ENCODE results near the gene MAPK4.

MAPK4 gene

DNA sequence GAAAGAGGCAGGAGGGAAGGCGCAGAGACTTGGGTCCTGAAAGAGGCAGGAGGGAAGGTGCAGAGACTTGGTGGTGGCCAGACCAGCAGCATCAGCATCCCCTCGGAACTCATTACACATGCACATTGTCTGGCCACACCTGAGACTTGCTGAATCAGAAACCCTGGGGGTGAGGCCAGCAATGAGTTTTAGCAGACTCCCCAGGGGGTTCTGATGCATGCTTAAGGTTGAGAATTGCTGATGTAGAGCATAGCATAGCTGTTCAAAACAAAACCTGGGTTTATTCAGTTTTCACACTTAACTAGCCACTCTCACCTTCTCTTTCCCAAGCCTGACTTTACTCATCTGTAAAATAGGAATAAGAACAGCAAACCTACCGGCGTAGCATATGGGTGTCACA lies 137.0 kb downstream of the MAPK4 start:
- no peak overlapping the region for H3K27ac ChIP-seq (replicated peaks)
- no peak for DNase-seq (ENCODE audit: low read depth in 1 of 2, low spot score in 1 of 2)
- TF ChIP-seq, protein P1, sequence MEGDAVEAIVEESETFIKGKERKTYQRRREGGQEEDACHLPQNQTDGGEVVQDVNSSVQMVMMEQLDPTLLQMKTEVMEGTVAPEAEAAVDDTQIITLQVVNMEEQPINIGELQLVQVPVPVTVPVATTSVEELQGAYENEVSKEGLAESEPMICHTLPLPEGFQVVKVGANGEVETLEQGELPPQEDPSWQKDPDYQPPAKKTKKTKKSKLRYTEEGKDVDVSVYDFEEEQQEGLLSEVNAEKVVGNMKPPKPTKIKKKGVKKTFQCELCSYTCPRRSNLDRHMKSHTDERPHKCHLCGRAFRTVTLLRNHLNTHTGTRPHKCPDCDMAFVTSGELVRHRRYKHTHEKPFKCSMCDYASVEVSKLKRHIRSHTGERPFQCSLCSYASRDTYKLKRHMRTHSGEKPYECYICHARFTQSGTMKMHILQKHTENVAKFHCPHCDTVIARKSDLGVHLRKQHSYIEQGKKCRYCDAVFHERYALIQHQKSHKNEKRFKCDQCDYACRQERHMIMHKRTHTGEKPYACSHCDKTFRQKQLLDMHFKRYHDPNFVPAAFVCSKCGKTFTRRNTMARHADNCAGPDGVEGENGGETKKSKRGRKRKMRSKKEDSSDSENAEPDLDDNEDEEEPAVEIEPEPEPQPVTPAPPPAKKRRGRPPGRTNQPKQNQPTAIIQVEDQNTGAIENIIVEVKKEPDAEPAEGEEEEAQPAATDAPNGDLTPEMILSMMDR (IDR thresholded peaks at IDR 0.05; ENCODE audit: insufficient read depth, low read length): no peak
- TF ChIP-seq SPI1 (IDR thresholded peaks at IDR 0.05; ENCODE audit: borderline replicate concordance, low read depth) (no peak), REST (IDR thresholded peaks at IDR 0.05; ENCODE audit: insufficient replicate concordance, low read depth) (no peak), GABPA (IDR thresholded peaks at IDR 0.05; ENCODE audit: low read depth) (no peak), POLR2AphosphoS5 (IDR thresholded peaks at IDR 0.05; ENCODE audit: low read depth) (no peak)
- H3K27me3 ChIP-seq (ENCODE audit: insufficient read depth, poor library complexity, severe bottlenecking): no peaks in the 10 kb centered on the region
- no peak overlapping the region for H3K4me3 ChIP-seq (replicated peaks; ENCODE audit: insufficient read depth, low read length)

- no peak for TF ChIP-seq POLR2AphosphoS5 (IDR thresholded peaks at IDR 0.05; ENCODE audit: low read depth)
- H3K4me3 ChIP-seq (replicated peaks; ENCODE audit: insufficient read depth, low read length): no peak overlapping the region
- H3K27me3 ChIP-seq (ENCODE audit: insufficient read depth, poor library complexity, severe bottlenecking): no peaks in the 10 kb centered on the region
- H3K27ac ChIP-seq (replicated peaks): no peak overlapping the region
- no peak for DNase-seq (ENCODE audit: low read depth in 1 of 2, low spot score in 1 of 2)
Observed at GRCh38 chr18:50697509-50697908, 137.6 kb downstream of the MAPK4 start.

GRCh38 chr18:50700245-50701165 lies 140.6 kb downstream of the MAPK4 start:
- no peak overlapping the region for H3K4me3 ChIP-seq (replicated peaks; ENCODE audit: insufficient read depth, low read length)
- no peak overlapping the region for H3K27ac ChIP-seq (replicated peaks)
- no peak for DNase-seq (ENCODE audit: low read depth in 1 of 2, low spot score in 1 of 2)
- H3K27me3 ChIP-seq (ENCODE audit: insufficient read depth, poor library complexity, severe bottlenecking): no peaks in the 10 kb centered on the region
- TF ChIP-seq SPI1 (IDR thresholded peaks at IDR 0.05; ENCODE audit: borderline replicate concordance, low read depth) (no peak), GABPA (IDR thresholded peaks at IDR 0.05; ENCODE audit: low read depth) (no peak), POLR2AphosphoS5 (IDR thresholded peaks at IDR 0.05; ENCODE audit: low read depth) (no peak), REST (IDR thresholded peaks at IDR 0.05; ENCODE audit: insufficient replicate concordance, low read depth) (no peak)
- TF ChIP-seq, protein P1 (IDR thresholded peaks at IDR 0.05; ENCODE audit: insufficient read depth, low read length): no peak

GRCh38 chr18:50704357-50704940 lies 144.6 kb downstream of the MAPK4 start:
- TF ChIP-seq POLR2AphosphoS5 (IDR thresholded peaks at IDR 0.05; ENCODE audit: low read depth) (no peak), SPI1 (IDR thresholded peaks at IDR 0.05; ENCODE audit: borderline replicate concordance, low read depth) (no peak), REST (IDR thresholded peaks at IDR 0.05; ENCODE audit: insufficient replicate concordance, low read depth) (no peak), GABPA (IDR thresholded peaks at IDR 0.05; ENCODE audit: low read depth) (no peak)
- TF ChIP-seq, protein P1 (IDR thresholded peaks at IDR 0.05; ENCODE audit: insufficient read depth, low read length): no peak
- DNase-seq (ENCODE audit: low read depth in 1 of 2, low spot score in 1 of 2): no peak
- no peak overlapping the region for H3K27ac ChIP-seq (replicated peaks)
- no peaks in the 10 kb centered on the region for H3K27me3 ChIP-seq (ENCODE audit: insufficient read depth, poor library complexity, severe bottlenecking)
- no peak overlapping the region for H3K4me3 ChIP-seq (replicated peaks; ENCODE audit: insufficient read depth, low read length)
